ENCODE results near the gene KLHL29.

GRCh38 chr2:23488584-23488983 lies 103.6 kb downstream of the KLHL29 start:
- TF ChIP-seq CEBPB (IDR thresholded peaks at IDR 0.05) (no peak), NFIC (IDR thresholded peaks at IDR 0.05) (no peak), RAD21 (IDR thresholded peaks at IDR 0.05; ENCODE audit: low read depth) (no peak), YY1 (IDR thresholded peaks at IDR 0.05; ENCODE audit: low read depth) (no peak), EGR1 (IDR thresholded peaks at IDR 0.05) (no peak), REST (IDR thresholded peaks at IDR 0.05; ENCODE audit: low read depth) (no peak), CREB1 (IDR thresholded peaks at IDR 0.05; ENCODE audit: low read depth) (no peak), ZBTB7A (IDR thresholded peaks at IDR 0.05; ENCODE audit: low read depth) (no peak)

All from Ishikawa (cell line).